ENCODE data around the gene MUC7.

DNA sequence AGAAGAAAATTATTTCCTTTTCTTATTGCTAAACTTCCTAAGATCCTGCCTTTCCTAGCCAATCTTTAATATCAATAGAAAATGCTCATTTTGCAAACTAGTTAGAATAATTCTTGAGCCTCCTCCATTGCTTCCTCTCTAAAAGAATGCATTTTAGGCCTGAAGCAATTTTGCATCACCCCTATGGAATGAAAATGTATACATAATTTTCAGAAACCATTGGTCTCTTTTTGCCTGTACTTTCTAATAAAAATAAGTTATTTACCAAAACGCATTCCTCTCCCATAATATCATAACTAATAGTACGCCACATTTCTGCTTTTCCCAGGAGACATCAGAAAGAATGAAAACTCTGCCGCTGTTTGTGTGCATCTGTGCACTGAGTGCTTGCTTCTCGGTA lies 1.7 kb downstream of the MUC7 start:
- TF ChIP-seq, protein P1, sequence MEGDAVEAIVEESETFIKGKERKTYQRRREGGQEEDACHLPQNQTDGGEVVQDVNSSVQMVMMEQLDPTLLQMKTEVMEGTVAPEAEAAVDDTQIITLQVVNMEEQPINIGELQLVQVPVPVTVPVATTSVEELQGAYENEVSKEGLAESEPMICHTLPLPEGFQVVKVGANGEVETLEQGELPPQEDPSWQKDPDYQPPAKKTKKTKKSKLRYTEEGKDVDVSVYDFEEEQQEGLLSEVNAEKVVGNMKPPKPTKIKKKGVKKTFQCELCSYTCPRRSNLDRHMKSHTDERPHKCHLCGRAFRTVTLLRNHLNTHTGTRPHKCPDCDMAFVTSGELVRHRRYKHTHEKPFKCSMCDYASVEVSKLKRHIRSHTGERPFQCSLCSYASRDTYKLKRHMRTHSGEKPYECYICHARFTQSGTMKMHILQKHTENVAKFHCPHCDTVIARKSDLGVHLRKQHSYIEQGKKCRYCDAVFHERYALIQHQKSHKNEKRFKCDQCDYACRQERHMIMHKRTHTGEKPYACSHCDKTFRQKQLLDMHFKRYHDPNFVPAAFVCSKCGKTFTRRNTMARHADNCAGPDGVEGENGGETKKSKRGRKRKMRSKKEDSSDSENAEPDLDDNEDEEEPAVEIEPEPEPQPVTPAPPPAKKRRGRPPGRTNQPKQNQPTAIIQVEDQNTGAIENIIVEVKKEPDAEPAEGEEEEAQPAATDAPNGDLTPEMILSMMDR (IDR thresholded peaks at IDR 0.05), result no peak
- TF ChIP-seq POLR2A (IDR thresholded peaks at IDR 0.05), result no peak

All from Peyer's patch (tissue), 4 donors.